ENCODE results near the gene ADAMTS2.

ADAMTS2 gene

GRCh38 chr5:179128976-179129375 lies 216.3 kb downstream of the ADAMTS2 start:
- H3K27me3 ChIP-seq (ENCODE audit: insufficient read depth, low read length, poor library complexity): no peaks in the 10 kb centered on the region
- H3K4me1 ChIP-seq (ENCODE audit: insufficient read depth, low read length): no peaks in the 10 kb centered on the region
- H2AFZ ChIP-seq (ENCODE audit: low read depth, low read length): no peak overlapping the region
- no peaks in the 10 kb centered on the region for H4K20me1 ChIP-seq (ENCODE audit: insufficient read depth, low read length)
- H3K4me3 ChIP-seq (ENCODE audit: low read depth in 1 of 2, low read length in 2 of 2): no peak overlapping the region
- ATAC-seq (ENCODE audit: insufficient read depth, low read depth): no peak
- no peak overlapping the region for H3K9ac ChIP-seq (ENCODE audit: low read depth, low read length)
- H3K36me3 ChIP-seq (ENCODE audit: insufficient read depth, low read length): no peaks in the 10 kb centered on the region
- no peak overlapping the region for H3K4me2 ChIP-seq (ENCODE audit: insufficient read depth, low read length)
- TF ChIP-seq CTCF (IDR thresholded peaks at IDR 0.05; ENCODE audit: borderline replicate concordance, extremely low read depth, low read length, poor library complexity, severe bottlenecking) (no peak), EZH2 (IDR thresholded peaks at IDR 0.05; ENCODE audit: borderline replicate concordance, low read depth, low read length, severe bottlenecking) (no peak)
- H3K27ac ChIP-seq (ENCODE audit: low read length): no peak overlapping the region
- no peak for DNase-seq
- H3K9me3 ChIP-seq (ENCODE audit: insufficient read depth, low read length, severe bottlenecking): no peaks in the 10 kb centered on the region
- no peaks in the 10 kb centered on the region for H3K79me2 ChIP-seq (ENCODE audit: insufficient read depth, low read length)

GRCh38 chr5:179128041-179128365 lies 217.3 kb downstream of the ADAMTS2 start:
- no peak overlapping the region for H3K9ac ChIP-seq (ENCODE audit: low read depth, low read length)
- H3K27me3 ChIP-seq (ENCODE audit: insufficient read depth, low read length, poor library complexity): no peaks in the 10 kb centered on the region
- no peak overlapping the region for H3K27ac ChIP-seq (ENCODE audit: low read length)
- TF ChIP-seq CTCF (IDR thresholded peaks at IDR 0.05; ENCODE audit: borderline replicate concordance, extremely low read depth, low read length, poor library complexity, severe bottlenecking): no peak
- no peak overlapping the region for H3K4me3 ChIP-seq (ENCODE audit: low read depth in 1 of 2, low read length in 2 of 2)
- no peaks in the 10 kb centered on the region for H3K9me3 ChIP-seq (ENCODE audit: insufficient read depth, low read length, severe bottlenecking)
- H2AFZ ChIP-seq (ENCODE audit: low read depth, low read length): no peak overlapping the region
- no peaks in the 10 kb centered on the region for H4K20me1 ChIP-seq (ENCODE audit: insufficient read depth, low read length)
- H3K4me1 ChIP-seq (ENCODE audit: insufficient read depth, low read length): no peaks in the 10 kb centered on the region
- H3K36me3 ChIP-seq (ENCODE audit: insufficient read depth, low read length): no peaks in the 10 kb centered on the region
- no peaks in the 10 kb centered on the region for H3K79me2 ChIP-seq (ENCODE audit: insufficient read depth, low read length)
- DNase-seq: no peak
- no peak overlapping the region for H3K4me2 ChIP-seq (ENCODE audit: insufficient read depth, low read length)
- no peak for ATAC-seq (ENCODE audit: insufficient read depth, low read depth)

- Histone ChIP-seq H3K9me3 (ENCODE audit: insufficient read depth, low read length, severe bottlenecking) (no peaks in the 10 kb centered on the region), H3K79me2 (ENCODE audit: insufficient read depth, low read length) (no peaks in the 10 kb centered on the region)
- no peak for ATAC-seq (ENCODE audit: insufficient read depth, low read depth)
Measured at GRCh38 chr5:179127136-179128040, 217.9 kb downstream of the ADAMTS2 start.

More at GRCh38 chr5:179127136-179128040, 217.9 kb downstream of the ADAMTS2 start:
- H4K20me1 ChIP-seq (ENCODE audit: insufficient read depth, low read length): no peaks in the 10 kb centered on the region
- H3K4me2 ChIP-seq (ENCODE audit: insufficient read depth, low read length): no peak overlapping the region
- no peak overlapping the region for H3K27ac ChIP-seq (ENCODE audit: low read length)
- TF ChIP-seq CTCF (IDR thresholded peaks at IDR 0.05; ENCODE audit: borderline replicate concordance, extremely low read depth, low read length, poor library complexity, severe bottlenecking): no peak
- H3K4me3 ChIP-seq (ENCODE audit: low read depth in 1 of 2, low read length in 2 of 2): no peak overlapping the region
- H3K36me3 ChIP-seq (ENCODE audit: insufficient read depth, low read length): no peaks in the 10 kb centered on the region
- no peaks in the 10 kb centered on the region for H3K4me1 ChIP-seq (ENCODE audit: insufficient read depth, low read length)
- no peak overlapping the region for H3K9ac ChIP-seq (ENCODE audit: low read depth, low read length)
- no peaks in the 10 kb centered on the region for H3K27me3 ChIP-seq (ENCODE audit: insufficient read depth, low read length, poor library complexity)
- DNase-seq: no peak
- no peak overlapping the region for H2AFZ ChIP-seq (ENCODE audit: low read depth, low read length)

Data from DND-41 (cell line).